ENCODE results near the gene DDX1.
A peak's percentile ranks its signal among the peaks of the same experiment; 100 is the strongest.

The DDX1 gene

GRCh38 chr2:15668611-15669305 lies 77.1 kb downstream of the DDX1 start:
- peak; percentile 87 for DNase-seq (ENCODE audit: low read depth)
- TF ChIP-seq CTCF (IDR thresholded peaks at IDR 0.05; ENCODE audit: insufficient read depth, low read depth, low read length, missing control alignments): peak; percentile 9
- H3K4me3 ChIP-seq (ENCODE audit: low read length): no peak overlapping the region

GRCh38 chr2:15669375-15669910 lies 77.8 kb downstream of the DDX1 start:
- no peak overlapping the region for H3K4me3 ChIP-seq (ENCODE audit: low read length)
- no peak for DNase-seq (ENCODE audit: low read depth)
- TF ChIP-seq CTCF (IDR thresholded peaks at IDR 0.05; ENCODE audit: insufficient read depth, low read depth, low read length, missing control alignments): no peak

GRCh38 chr2:15670469-15670868 lies 78.8 kb downstream of the DDX1 start:
- DNase-seq (ENCODE audit: low read depth): no peak
- TF ChIP-seq CTCF (IDR thresholded peaks at IDR 0.05; ENCODE audit: insufficient read depth, low read depth, low read length, missing control alignments): no peak
- H3K4me3 ChIP-seq (ENCODE audit: low read length): no peak overlapping the region

- no peak for TF ChIP-seq CTCF (IDR thresholded peaks at IDR 0.05; ENCODE audit: insufficient read depth, low read depth, low read length, missing control alignments)
- DNase-seq (ENCODE audit: low read depth): no peak
- no peak overlapping the region for H3K4me3 ChIP-seq (ENCODE audit: low read length)
These were observed 79.3 kb downstream of the DDX1 start for GRCh38 chr2:15670981-15671380.

- DNase-seq (ENCODE audit: low read depth): no peak
- no peak overlapping the region for H3K4me3 ChIP-seq (ENCODE audit: low read length)
- TF ChIP-seq CTCF (IDR thresholded peaks at IDR 0.05; ENCODE audit: insufficient read depth, low read depth, low read length, missing control alignments): no peak
These were observed 79.7 kb downstream of the DDX1 start for GRCh38 chr2:15671409-15671808.

GRCh38 chr2:15671842-15672815 lies 80.5 kb downstream of the DDX1 start:
- no peak for DNase-seq (ENCODE audit: low read depth)
- H3K4me3 ChIP-seq (ENCODE audit: low read length): no peak overlapping the region
- no peak for TF ChIP-seq CTCF (IDR thresholded peaks at IDR 0.05; ENCODE audit: insufficient read depth, low read depth, low read length, missing control alignments)

Measured in epithelial cell of esophagus (primary cell).